ENCODE results near the gene CYSRT1. TPM values are rescaled to one million over a fixed set of nuclear protein-coding genes. Genes with fewer than 3 reads are reported as not detected.

Gene CYSRT1
- total RNA-seq, 6 experiments from 2014 or later, result 0.20 to 1.2 (median 0.31) TPM; not detected in 1

DNA sequence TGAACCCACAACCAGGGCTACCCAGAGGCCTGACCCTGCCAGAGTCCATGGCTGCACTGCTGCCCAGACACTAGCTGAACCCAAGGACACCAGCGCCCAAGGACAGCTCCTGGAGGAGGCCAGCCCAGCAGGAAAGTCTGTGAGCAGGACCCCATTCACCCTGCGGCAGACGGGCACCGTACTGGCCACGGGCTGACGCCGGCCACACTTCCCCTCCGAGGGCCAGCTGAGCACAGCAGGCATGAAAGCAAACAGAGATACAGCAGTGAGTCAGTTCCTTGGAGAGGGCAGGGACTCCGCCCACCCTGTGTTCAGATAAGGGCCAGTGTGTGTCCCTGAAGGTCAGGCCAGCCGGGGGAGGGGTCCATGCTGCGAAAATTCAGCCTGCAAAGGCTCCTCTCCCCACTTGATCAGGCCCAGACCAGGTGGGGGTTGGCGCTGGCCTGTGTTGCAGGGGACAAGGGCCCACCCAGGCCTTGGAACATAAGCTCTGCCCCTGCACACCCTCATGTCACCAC, 6.2 kb upstream of the CYSRT1 start:
- Histone ChIP-seq H3K4me1 (peaks cover 0 to 12% (median 2%) of the 10 kb centered on the region in 4 donors), H3K9me3 (no peaks in the 10 kb centered on the region), H3K27ac (no peak overlapping the region), H3K27me3 (no peaks in the 10 kb centered on the region), H3K36me3 (no peaks in the 10 kb centered on the region), H3K4me3 (no peak overlapping the region)
- intact Hi-C loops (cut with DNase I), result no loop called here
- no peak for TF ChIP-seq POLR2A (IDR thresholded peaks at IDR 0.05)
- TF ChIP-seq, protein P1, sequence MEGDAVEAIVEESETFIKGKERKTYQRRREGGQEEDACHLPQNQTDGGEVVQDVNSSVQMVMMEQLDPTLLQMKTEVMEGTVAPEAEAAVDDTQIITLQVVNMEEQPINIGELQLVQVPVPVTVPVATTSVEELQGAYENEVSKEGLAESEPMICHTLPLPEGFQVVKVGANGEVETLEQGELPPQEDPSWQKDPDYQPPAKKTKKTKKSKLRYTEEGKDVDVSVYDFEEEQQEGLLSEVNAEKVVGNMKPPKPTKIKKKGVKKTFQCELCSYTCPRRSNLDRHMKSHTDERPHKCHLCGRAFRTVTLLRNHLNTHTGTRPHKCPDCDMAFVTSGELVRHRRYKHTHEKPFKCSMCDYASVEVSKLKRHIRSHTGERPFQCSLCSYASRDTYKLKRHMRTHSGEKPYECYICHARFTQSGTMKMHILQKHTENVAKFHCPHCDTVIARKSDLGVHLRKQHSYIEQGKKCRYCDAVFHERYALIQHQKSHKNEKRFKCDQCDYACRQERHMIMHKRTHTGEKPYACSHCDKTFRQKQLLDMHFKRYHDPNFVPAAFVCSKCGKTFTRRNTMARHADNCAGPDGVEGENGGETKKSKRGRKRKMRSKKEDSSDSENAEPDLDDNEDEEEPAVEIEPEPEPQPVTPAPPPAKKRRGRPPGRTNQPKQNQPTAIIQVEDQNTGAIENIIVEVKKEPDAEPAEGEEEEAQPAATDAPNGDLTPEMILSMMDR (IDR thresholded peaks at IDR 0.05), result no peak
- peak in 1 of 4 donors; percentile 20 for ATAC-seq
- DNase-seq, result no peak
- WGBS (ENCODE audit: insufficient coverage, low coverage, low lambda C conversion rate, missing lambda C conversion rate), result 55% methylated on average over 4 of the region's 12 CpGs

DNA sequence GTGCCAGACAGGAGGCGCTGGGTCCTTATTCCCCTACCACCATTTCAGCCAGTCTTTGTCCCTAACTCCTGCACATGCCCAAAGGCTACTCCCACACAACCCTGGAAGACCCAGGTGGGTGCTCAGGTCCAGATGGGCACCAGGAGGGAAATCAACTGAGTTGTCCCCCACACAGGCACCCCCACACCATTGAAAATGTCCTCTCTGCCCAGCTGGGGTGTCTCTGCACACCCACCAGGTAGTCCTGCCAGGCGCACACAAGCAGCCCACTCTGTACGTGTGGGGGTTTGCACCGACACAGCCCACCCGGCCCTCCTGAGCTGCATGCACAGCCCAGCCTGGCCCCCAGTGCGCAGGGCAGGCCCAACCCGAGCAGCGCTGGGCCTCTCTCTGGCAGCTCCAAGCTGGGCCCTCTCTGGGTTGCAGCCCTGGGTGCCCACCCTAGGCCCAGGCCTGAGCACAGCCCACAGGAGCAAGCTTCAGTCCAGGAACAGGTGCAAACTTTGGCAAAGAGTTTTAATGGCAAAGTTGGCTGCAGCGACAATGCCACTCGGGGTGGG, 5.1 kb upstream of the CYSRT1 start:
- no peak for ATAC-seq
- no peak overlapping the region for H3K27ac ChIP-seq
- no peak for DNase-seq
- WGBS (ENCODE audit: insufficient coverage, low coverage, low lambda C conversion rate, missing lambda C conversion rate), result 100% methylated on average over 2 of the region's 10 CpGs
- TF ChIP-seq POLR2A (IDR thresholded peaks at IDR 0.05), result no peak
- TF ChIP-seq, protein P1 (IDR thresholded peaks at IDR 0.05), result no peak
- H3K36me3 ChIP-seq, result no peaks in the 10 kb centered on the region
- peaks cover 0 to 17% (median 5%) of the 10 kb centered on the region in 4 donors for H3K4me1 ChIP-seq
- H3K27me3 ChIP-seq, result no peaks in the 10 kb centered on the region
- no peak overlapping the region for H3K4me3 ChIP-seq
- intact Hi-C loops (cut with DNase I), result no loop called here
- no peaks in the 10 kb centered on the region for H3K9me3 ChIP-seq

DNA sequence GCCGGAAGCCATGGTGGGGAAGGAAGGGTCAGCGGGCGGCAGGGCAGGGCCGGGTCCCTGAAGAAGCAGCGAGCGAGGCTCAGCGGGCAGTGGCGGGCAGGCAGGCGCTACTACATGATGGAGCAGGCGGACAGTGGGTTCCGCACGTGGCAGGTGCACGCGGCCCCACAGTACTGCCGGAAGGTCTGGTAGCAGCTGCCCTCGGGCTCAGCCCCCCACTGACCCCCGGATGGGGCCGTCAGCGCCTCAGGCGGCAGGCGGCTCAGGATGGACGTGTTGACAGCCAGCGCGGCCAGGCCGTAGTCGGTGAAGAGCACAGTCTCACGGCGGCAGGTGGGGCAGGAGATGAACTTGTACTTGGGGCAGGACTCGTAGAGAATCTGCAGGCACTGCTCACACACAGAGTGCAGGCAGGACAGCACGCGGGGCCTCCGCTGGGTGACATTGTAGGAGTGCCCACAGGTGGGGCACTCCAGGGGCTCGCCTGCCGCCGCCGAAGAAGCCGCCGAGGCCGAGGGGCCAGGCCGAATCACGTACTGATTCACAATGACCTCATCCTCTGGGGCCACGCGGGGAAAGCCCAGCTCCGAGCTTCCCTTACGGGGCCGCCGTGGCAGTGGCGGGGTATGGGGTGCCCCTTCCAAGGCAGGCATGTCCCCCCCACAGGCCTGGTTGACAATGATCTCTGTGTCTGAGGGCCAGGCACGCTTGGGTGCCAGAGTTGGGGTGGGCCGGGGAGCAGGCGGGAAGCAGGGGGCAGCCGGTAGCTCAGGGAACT, 4.5 kb upstream of the CYSRT1 start:
- Histone ChIP-seq H3K27me3 (no peaks in the 10 kb centered on the region), H3K36me3 (no peaks in the 10 kb centered on the region), H3K9me3 (no peaks in the 10 kb centered on the region), H3K4me1 (peaks cover 0 to 17% (median 5%) of the 10 kb centered on the region in 4 donors), H3K4me3 (no peak overlapping the region), H3K27ac (no peak overlapping the region)
- 90% methylated on average over 26 of the region's 52 CpGs for WGBS (ENCODE audit: insufficient coverage, low coverage, low lambda C conversion rate, missing lambda C conversion rate)
- intact Hi-C loops (cut with DNase I), result no loop called here
- TF ChIP-seq, protein P1 (IDR thresholded peaks at IDR 0.05), result no peak
- no peak for TF ChIP-seq POLR2A (IDR thresholded peaks at IDR 0.05)
- ATAC-seq (no peak), DNase-seq (no peak)

GRCh38 chr9:137221095-137221505, 3.9 kb upstream of the CYSRT1 start:
- peak overlapping the region in 1 of 3 donors; percentile 76 for H3K4me3 ChIP-seq
- H3K4me1 ChIP-seq, result peaks cover 0 to 17% (median 5%) of the 10 kb centered on the region in 4 donors
- intact Hi-C loops (cut with DNase I), result no loop called here
- no peaks in the 10 kb centered on the region for H3K36me3 ChIP-seq
- no peak for TF ChIP-seq POLR2A (IDR thresholded peaks at IDR 0.05)
- H3K9me3 ChIP-seq, result no peaks in the 10 kb centered on the region
- no peaks in the 10 kb centered on the region for H3K27me3 ChIP-seq
- H3K27ac ChIP-seq, result peak overlapping the region in 1 of 3 donors; percentile 32
- no peak for ATAC-seq
- DNase-seq, result no peak
- WGBS (ENCODE audit: insufficient coverage, low coverage, low lambda C conversion rate, missing lambda C conversion rate), result no CpG with 5 or more reads among the region's 14 CpGs
